ENCODE measurements around the gene LEMD3.

Gene LEMD3

GRCh38 chr12:65169320-65170208 lies at the start of gene LEMD3:
LEMD3 (plus strand) TSS chr12:65169583; CDS start chr12:65169597, 14 bp downstream.
- DNase-seq, result peak; percentile 92

DNA sequence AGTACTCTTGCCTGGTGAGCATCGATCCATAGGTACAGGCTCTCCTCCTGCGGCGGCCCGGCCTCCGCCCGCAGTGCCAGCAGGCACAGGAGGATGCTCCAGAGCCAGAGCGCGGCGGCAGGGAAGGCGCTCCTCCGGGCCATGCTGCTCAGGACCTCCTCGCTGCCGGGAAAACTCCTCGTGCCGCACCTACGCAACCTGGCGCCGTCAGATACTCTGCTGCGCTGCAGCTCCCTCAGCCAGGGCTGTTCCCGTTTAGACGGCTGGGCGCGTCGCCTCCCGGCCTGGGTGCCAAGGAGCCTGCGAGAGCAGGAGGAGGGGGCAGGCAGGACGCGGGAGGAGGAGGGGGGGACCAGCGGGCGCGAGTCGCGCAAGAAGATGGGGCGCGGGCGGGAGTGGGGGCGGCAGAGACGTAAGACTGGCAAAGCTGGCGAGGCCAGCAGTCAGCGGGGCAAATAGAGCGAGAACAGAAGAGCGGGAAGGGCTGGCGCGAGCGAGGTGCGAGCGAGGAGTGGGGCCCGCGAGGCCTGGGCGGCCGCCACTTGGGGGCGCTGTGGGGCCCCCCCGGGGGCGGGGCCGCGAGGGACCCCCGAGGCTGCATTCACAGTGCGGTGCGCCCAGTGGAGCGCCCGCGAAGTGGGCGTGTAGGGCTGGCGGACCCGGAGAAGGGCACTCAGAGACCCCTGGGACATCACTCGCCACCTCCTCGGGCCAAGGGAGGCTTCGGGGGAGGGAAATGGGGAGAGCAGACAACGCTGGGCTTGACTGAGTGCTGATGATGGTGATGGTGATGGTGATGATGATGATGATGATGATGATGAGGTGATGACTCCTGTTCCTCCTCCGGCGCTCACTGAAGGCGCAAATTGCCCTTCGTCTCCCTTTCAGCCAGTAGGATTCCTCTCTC lies 48.1 kb upstream of the LEMD3 start, which contains the start of gene WIF1:
Gene WIF1, minus strand, starts transcription at position 257 of the 907 bp plus-strand sequence. Its CDS starts 114 bp downstream, at position 143.
- DNase-seq, result peak; percentile 51

DNA sequence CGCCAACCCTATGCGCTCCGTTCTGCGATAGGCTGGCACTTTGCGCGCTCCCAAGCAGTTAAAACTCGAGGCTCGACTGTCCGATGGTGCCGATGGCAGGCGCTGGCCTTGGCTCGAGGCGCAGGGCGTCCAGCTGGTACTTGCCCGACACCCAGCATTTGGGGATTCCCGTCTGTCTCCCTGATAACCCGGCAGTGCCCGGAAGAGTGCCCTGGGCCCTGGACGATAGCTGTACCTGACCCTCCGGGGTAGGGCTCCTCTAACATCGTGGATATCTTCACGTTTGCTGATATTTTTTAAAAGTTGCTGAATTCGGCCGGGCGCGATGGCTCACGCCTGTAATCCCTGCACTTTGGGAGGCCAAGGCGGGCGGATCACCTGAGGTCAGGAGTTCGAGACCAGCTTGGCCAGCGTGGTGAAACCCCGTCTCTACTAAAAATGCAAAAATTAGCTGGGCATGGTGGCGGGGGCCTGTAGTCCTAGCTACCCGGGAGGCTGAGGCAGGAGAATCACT lies 47.4 kb upstream of the LEMD3 start:
- no peak for DNase-seq

GRCh38 chr12:65122703-65123102 lies 46.7 kb upstream of the LEMD3 start:
- no peak for DNase-seq

GRCh38 chr12:65123435-65124063 lies 45.8 kb upstream of the LEMD3 start:
- peak; percentile 33 for DNase-seq

DNA sequence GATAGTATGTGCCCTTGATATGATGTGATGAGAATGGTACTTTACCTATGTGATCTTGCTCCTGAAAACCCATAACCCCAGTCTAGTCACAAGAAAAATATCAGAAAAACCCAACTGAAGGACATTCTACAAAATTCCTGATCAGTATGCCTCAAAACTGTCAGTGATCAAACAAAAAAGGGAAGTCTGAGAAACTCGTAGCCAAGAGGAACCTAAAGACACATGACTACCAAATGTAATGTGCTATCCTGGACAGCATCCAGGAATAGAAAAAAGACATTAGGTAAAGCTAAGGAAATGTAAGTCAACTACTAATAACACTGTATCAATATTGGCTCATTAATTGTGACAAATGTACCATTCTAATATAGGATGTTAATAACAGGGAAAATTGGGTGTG lies 44.1 kb upstream of the LEMD3 start:
- DNase-seq, result no peak

DNA sequence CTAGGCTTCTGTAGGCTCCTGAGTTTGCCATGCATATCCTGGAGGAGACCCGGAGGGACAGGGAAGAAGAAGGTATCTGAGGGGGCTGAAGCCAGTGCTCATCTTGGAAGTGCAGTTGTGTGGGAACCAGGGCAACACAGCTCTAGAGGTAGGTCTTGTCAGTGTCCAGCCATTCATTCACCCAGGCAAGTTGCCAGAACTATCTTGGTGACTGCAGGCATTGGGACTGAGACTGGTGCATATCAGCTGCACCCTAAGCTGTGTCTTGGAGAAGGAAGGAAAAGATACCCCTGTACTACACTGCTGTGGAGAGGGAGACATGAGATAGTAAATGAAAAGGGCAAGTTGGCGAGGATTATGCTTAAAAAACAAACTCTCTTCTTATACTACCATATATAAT lies 43.4 kb upstream of the LEMD3 start:
- no peak for DNase-seq

- DNase-seq, result no peak
These were observed 42.9 kb upstream of the LEMD3 start for GRCh38 chr12:65126482-65126881.

GRCh38 chr12:65133879-65134278 lies 35.5 kb upstream of the LEMD3 start:
- no peak for DNase-seq

DNA sequence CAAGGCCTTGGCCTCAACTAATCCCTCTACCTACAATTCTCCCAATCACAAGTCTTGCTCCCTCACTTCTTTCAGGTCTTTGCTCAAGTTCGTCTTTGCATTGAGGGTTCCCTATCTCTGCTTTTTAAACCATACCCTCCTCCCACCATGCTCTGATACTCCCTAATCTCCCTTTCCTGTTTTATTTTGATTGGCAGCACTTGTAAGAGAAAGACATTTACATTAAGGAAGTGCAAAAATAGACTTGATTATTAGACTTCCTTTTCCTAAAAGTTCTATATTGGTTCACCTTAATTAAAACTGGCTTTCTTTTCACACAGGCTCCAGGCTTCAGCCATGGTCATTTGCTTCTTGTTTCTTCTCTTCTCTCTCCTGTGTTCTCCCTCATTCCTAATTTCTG lies 30.0 kb upstream of the LEMD3 start:
- no peak for DNase-seq

GRCh38 chr12:65140738-65141137 lies 28.6 kb upstream of the LEMD3 start:
- no peak for DNase-seq

GRCh38 chr12:65147312-65147905 lies 22.0 kb upstream of the LEMD3 start:
- DNase-seq, result no peak

GRCh38 chr12:65152012-65152411 lies 17.4 kb upstream of the LEMD3 start:
- no peak for DNase-seq

DNA sequence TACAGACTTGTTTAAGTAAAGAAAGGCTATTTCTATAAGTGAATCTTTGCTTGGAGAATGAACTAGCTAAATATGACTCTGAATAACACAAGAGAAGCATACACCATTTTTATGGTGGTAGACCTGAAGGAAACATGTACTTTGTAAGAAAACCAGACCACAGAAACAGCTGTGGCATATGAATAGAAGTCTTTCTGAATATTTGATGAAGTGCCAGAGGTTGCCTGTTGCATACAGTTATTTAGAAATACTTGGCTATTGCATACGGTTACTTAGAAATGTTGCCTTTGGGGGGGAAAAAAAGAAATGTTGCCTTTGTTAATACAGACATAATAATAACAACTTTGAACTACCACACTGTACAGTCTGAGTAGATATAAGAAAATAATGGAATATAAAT lies 16.8 kb upstream of the LEMD3 start:
- DNase-seq, result no peak

DNA sequence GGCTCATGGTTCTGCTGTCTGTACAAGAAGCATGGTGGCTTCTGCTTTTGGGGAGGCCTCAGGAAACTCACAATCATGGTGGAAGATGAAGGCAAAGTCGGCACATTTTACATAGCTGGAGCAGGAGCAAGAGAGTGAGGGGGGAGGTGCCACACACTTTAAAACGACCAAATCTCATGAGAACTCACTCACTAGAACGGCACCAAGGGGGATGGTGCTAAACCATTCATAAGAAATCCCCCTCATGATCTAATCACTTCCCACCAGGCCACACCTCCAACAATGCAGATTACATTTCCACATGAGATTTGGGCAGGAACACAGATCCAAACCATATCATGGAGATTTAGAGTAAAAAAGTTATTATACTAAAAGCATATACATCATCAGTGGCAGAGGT lies 13.6 kb upstream of the LEMD3 start:
- DNase-seq, result peak; percentile 28

GRCh38 chr12:65156366-65156841 lies 13.0 kb upstream of the LEMD3 start:
- DNase-seq, result no peak

DNA sequence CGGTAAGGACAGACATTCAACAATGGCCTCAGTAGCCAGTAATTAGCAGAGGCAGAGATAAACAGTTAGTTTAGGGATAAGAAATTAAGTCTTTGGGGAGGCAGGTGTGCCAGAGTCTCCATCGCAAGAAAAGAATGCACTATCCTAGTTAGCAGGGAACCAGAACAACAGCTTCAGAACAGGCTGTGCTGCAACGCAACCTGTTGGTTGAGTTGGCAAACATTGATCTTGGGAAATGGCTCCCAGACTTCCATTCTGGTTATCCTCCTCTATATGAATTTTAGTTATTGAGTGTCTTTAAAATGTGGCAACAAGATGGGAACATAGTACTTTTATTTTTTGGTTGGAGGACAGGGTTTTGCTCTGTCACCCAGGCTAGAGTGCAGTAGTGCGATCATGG lies 12.3 kb upstream of the LEMD3 start:
- no peak for DNase-seq

DNA sequence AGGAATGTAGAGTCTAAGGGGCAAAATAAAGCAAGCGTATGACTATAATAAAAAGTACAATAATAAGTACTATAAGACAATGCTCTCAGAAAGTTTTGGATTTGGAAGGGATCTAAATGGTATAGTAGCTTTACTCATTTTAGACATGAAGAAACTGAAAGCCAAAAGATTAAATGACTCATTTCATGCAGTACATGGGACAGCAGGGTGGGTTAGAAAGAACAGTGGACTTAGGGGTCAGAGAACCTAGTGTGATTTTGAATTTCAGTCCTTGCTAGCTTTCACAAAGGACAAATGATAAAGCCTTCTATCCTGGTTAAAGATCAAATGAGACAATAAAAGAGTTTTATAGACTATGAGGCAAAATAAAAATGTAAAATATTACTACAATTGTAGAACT lies 6.8 kb upstream of the LEMD3 start:
- DNase-seq, result no peak

DNA sequence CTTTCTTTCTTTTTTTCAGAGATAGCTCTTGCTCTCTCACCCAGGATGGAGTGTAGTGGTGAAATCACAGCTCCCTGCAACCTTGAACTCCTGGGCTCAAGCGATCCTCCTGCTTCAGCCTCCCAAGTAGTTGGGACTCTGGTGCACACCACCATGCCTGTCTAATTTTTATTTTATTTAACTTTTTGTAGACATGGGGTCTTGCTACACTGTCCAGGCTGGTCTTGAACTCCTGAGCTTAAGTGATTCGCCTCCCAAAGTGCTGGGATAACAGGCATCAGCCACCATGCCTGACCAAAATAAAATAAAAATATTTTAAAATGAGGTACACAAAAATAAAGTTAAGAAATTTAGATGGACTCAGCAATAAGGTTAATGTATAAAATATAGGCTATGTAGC lies 5.1 kb upstream of the LEMD3 start:
- DNase-seq, result no peak

GRCh38 chr12:65164774-65165173 lies 4.6 kb upstream of the LEMD3 start:
- no peak for DNase-seq

GRCh38 chr12:65168681-65169319 lies 583 bp upstream of the LEMD3 start:
- DNase-seq, result no peak

Data from stimulated activated CD8-positive, alpha-beta memory T cell treated with anti-CD3 and anti-CD28 coated beads, Interleukin-4, amount 100 ng/mL, for 48 hours (primary cell).